HuH-7 (cell line): Measurements from ENCODE around the gene SGIP1.

ENCODE experiments used
- DNase-seq: peaks from one replicate; pipeline ENCODE4 v3.0.0; 2011; ENCODE audit warnings: low spot score

SGIP1 gene

GRCh38 chr1:66523562-66523961 is 10.4 kb upstream of the SGIP1 start:
- DNase-seq = no peak

DNA sequence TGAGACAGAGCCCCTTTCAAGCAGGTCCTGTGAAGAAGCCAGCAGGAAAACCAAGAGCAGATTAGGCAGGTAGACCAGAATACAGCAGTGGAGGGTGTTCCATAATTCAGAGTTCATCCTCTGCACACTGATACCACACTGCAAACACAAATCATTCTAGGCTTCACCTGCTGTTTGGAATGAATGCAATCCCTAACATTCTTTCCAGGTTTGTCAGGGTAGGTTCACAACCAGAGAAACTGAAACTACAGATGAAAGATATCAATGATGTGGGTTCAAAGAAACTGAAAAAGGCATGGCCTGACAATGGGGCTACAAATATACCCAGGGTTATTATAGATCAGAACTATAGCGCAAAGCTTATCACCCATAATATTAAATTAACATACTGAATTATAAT is 8.9 kb upstream of the SGIP1 start:
- DNase-seq = no peak

GRCh38 chr1:66526036-66526435 is 7.9 kb upstream of the SGIP1 start:
- DNase-seq = no peak

- DNase-seq = no peak
Measured at GRCh38 chr1:66526991-66527390, 7.0 kb upstream of the SGIP1 start.

- no peak for DNase-seq
Measured at GRCh38 chr1:66527686-66528085, 6.3 kb upstream of the SGIP1 start.

DNA sequence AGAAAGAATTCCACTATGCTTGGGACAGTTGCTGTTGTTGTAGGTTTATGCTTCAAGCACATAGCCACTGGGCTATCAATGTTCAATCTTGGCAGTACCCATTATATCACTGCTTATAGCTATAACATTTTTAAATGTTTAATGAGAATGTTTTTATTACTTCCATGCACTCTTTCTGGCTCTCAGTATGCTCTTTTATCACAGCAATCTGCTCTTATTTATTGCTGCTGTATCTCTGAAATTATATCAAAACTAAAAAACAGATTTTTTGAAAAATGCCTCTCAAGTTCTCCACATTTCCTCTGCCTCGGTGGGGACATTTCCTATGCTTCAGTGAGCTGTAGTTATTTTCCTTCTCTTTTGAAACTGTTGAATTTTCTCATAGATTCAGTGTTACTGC is 5.4 kb upstream of the SGIP1 start:
- no peak for DNase-seq

DNA sequence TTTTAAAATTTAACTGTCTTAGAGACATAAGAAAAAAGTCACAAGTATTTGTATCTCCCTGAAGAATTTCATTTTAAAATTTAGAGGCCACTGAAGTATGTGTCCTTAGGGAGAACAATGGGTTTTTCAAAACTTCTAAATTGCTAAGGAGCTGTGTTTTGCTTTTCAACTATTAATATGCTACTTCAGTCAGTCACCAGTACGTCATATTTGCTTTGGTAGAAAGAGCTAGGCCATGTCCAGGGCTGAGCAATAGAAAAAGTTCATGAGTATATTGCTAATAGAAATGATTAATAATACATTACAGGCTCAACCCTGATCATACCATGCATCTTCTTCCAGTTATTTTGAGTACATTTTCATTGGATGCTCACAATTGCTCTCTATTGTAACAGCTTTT is 1.7 kb upstream of the SGIP1 start:
- no peak for DNase-seq

GRCh38 chr1:66532798-66533783 is 862 bp upstream of the SGIP1 start:
- no peak for DNase-seq

GRCh38 chr1:66535061-66535460 is 1.1 kb downstream of the SGIP1 start:
- no peak for DNase-seq

DNA sequence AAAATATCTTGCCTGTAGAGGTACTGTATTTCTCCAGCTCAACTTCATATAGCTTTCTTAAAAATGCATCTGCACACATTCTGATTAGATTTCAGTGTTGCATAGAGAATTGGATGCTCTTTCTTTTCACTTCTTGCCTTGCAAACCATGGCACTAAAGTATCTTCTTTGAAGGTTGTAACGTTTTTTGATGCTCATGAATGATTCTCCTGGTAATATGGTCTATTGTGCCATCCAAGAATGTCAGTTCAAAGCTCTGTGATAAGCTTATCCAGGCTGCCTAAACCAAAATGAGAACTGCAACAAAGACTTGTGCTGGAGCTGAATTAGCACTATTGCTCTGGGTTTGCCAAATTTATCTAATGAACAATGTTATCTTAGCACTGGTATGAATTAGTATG is 1.9 kb downstream of the SGIP1 start:
- DNase-seq = no peak

GRCh38 chr1:66537718-66538117 is 3.8 kb downstream of the SGIP1 start:
- no peak for DNase-seq

GRCh38 chr1:66539491-66539890 is 5.5 kb downstream of the SGIP1 start:
- no peak for DNase-seq

- DNase-seq = no peak
Measured at GRCh38 chr1:66540434-66541032, 6.6 kb downstream of the SGIP1 start.

GRCh38 chr1:66542314-66542713 is 8.4 kb downstream of the SGIP1 start:
- DNase-seq = no peak

DNA sequence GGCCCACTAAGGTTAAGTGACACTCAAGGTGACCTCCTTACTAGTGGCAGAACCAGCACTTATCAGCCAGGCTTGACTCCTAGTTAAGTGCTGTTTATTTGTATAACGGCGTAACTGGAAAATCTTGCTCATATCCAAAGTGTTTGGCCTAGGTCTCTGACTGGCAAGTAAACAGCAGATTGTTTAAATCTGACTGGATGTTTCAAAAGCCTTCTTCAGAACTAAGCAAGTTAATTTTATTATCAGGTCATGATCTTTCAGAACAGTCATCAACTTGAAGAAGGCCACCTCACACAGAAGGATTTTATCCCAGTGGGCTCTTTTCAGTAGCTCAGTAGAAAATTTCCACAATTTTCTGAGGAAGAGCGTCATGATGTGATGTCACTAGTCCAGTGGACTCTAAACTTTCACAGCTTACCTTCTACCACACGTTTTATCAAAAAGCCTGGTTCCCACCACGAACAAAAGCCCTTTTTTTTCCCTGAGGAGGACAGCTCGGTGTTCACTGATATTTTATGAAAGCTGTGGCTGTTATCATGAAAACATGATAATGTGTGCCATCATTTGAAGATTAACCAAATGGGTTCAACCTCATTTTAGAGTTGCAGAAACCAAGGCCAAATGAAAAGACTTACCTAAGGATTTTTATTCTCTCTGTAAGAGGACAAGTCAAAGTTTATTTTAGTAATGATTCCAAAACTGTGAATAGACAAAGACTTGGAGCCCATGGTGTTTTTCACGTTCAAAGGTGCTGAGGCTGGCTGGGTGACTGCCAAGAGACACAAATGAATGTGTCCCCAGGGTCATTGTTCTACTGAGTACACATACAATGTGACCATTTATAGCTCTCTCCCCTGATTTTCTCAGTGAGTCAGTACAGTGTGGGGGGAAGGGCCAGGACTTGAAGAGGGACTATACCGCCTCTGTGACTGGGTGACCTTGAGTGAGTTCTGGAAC is 9.1 kb downstream of the SGIP1 start:
- DNase-seq = peak; percentile 54

DNA sequence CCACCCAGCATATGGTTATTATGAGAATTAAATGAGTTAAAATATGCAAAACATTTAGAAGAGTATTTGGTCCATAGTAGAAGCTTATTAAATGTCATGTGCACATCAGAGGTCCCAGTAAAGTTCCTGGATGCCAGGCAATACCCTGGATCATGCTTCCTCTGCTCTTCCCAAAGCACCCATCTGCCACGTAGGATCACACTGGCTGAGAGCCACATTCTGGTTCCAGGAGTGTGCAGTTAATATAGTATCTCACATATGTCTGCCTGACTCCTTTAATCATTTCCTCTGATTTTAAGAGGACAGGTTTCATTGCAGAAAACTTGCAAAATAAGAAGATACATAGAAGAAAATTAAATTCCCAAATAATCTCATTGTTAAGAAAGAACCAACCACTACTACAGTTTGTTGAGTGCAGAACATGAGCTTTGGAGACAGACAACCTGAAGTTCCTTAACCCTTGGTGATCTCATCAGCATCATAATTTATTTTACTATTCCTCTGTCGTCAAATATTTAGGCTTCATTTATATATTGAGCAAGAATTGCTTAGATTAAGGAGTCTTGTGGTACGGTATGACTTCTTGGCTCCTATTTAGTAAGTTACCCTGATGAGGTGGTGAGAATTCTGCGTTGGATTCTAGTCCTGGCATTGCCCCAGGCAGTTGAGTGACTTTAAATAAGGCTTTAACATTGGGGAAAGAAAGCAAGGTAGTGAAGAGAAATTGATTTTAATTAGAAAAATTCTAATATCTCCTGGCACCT is 12.3 kb downstream of the SGIP1 start:
- no peak for DNase-seq

- DNase-seq = no peak
Measured at GRCh38 chr1:66549017-66549416, 15.1 kb downstream of the SGIP1 start.

- DNase-seq = no peak
Measured at GRCh38 chr1:66550243-66550642, 16.3 kb downstream of the SGIP1 start.

DNA sequence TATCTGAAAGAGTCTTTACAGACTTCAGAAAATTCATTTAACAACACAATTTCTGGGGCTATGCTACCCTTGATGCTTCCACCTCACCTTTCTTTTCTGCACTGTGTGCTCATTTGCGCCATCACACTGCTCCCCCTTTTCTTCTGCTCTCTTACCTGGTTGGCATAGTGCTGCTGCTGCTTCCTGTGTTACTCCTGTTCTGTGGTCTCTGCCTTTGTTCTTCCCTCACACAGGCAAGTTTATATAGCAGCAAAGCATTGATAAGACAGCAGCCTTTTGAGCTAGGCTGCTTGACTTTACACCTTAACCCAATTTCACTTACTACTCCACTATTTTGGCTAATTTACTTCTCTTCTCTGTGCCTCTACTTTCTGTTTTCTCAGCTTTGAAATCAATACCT is 18.3 kb downstream of the SGIP1 start:
- DNase-seq = no peak

DNA sequence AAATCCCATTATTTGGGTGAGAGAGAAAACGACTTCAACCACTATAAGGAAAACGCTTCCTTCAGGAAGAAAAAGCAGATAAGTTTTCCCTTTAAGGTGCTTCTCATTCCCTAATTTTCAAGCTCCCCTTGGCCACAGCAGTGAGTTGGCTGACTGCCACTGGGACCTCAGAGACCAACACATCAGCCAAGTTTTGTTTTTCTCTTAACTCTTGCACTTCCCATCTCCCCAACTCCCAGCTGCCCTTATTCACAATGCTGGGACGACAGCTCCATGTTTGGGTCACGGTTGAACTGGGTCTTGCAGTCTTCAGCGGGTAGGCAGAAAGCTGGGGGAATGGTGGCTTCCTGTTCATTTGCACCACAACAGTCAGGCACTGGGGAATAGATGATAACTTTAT is 18.9 kb downstream of the SGIP1 start:
- DNase-seq = no peak

DNA sequence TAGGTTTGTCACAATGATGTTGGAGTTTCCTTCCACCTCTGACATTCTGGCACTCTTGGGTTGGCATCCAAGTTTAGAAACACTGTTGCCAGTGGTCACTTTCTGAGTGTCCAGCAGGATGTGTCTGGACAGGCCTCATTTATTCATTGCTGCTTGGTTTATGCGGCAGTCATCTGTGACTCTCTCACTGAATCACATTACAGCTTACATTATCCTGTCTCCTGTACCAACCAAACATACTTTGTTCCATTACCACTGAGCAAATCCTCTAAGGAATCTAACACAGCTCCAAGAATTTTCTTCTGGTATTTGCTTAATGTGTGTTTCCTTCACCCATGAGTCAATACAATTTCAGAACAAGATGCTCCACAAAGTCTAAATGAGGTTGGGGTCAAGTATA is 19.9 kb downstream of the SGIP1 start:
- DNase-seq = no peak

DNA sequence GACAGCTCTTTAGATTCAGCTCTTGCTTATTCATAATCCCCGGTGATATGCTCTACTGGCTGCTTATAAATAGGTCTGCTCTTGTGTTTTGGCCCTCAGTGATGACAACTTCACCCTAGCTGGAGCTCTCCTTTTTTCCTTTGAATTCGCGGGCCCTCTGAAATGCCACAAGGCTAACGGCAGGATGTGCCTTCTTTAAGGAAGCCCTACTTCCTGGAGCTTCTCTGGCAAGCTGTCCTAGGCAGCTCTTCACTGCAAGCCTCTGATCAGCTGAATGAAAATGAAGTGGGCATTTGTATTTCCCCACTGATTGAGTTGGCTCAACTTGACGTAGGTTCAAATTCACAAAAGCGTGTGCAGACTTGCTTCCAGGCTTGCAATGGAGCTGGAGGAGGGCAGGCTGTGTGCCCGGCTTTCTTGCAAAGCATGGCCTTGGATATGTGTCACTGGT is 22.2 kb downstream of the SGIP1 start:
- no peak for DNase-seq
